HUDEP-2 (cell line): ENCODE measurements around the gene JAM2.
A peak's percentile ranks its signal among the peaks of the same experiment; 100 is the strongest.
"Not testable (repeated sequence)": the region's sequence is repeated elsewhere in the genome, so short reads cannot be mapped to it uniquely, and the experiment has no call there.

Experiments used
- DNase-seq, 76 experiments: peaks; one replicate each; lab custom pipeline; 2025; ENCODE audit not compliant: unreplicated experiment in 76 of 76; lab: John Stamatoyannopoulos, UW

The JAM2 gene

DNA sequence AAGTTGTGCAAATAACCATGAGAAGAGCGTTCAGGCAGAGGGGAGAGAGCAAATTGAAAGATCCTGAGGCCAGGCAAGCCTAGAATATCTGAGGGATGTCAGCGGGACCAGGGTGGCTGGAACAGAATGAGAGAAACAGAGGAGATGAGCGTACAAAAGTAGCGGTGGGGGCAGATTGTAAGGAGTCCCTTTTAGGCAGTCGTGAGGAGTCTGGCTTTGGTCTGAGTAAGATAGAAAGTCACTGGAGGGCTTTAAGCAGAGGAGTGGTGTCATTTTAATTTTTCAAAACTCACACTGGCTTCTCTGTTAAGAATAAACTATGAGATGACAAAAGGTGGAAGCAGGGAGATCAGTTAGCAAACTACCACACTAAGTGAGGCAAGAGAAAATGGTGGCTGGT lies 71.5 kb downstream of the JAM2 start:
- no peak for DNase-seq

DNA sequence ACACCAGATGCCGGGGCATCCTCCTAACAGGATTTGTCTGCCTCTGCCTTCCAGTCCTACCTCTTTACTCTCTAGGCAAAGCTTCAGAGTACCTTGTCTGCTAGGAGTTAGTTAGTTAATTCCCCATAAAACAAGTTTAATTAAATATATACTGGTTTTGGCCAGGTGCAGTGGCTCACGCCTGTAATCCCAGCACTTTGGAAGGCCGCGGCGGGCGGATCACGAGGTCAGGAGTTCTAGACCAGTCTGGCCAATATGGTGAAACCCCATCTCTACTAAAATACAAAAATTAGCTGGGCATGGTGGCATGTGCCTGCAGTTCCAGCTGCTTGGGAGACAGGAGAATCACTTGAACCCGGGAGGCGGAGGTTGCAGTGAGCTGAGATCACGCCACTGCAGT lies 75.0 kb downstream of the JAM2 start:
- DNase-seq: not testable (repeated sequence)

DNA sequence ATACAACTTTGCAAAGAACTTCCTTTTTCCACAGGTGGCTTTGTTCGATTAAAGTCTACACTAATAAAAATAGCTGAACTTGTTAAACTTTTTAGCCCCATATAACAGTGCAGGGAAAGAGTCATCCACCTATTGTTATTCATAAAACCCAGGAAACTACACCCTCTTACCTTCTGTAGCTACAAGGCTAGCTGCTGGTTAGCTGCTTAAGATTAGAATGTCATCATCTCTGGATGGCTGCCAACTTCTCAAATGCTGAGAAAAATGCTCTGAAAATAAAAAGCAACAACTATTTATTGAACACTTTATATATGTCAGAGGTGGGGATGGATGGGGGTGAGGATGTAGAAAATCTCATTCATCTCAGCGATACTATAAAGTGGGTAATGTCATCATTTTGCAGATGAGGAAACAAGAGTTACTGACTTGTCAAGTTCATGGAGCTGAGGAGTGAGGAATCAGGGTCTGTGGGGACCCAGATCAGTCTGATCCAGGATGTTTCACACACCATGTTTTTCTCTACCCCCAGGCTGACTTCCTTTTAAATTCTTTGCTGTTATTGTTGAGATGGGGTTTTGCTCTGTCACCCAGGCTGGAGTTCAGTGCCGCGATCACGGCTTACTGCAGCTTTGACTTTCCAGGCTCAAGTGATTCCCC lies 78.6 kb downstream of the JAM2 start:
- peak in 23 of 76 experiments; percentile 6 to 55 (median 27) for DNase-seq

DNA sequence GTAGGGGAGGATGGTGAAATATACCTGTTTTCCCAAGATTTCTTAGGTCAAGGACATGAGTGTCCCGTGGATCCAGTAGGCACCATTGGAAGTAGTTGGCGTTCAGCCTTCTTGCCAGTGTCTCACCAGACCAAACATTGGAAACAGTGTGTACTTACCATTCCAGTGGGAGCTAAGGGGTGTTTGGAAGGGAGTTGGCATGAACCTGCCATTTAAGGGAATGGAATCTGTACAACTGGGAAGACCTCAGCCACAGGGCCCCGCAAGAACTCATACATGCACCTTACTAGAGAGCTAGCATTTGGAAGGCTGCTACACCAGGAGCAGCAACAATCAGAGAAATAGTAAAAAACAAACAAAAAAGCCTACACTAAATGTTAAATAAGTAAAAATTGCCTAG lies 82.9 kb downstream of the JAM2 start:
- DNase-seq: no peak

DNA sequence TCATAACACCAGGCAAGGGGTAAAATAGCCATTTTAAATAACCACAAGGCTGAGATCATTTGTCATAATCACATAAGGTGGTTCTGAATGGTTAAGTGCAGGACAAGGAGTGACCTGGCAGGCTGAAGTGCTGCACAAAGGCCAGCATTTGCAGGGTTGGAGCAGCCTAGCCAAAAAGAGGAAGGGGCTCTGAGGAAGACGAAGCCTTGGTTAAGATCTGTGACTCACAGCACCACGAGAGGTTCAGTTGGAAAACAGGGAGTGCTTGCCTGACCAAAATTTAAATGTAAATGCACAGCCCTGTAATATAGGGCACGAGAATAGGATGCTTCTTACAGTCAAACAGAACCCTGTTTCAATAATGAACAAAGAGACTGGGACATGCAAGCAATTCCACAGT lies 83.6 kb downstream of the JAM2 start:
- no peak for DNase-seq

DNA sequence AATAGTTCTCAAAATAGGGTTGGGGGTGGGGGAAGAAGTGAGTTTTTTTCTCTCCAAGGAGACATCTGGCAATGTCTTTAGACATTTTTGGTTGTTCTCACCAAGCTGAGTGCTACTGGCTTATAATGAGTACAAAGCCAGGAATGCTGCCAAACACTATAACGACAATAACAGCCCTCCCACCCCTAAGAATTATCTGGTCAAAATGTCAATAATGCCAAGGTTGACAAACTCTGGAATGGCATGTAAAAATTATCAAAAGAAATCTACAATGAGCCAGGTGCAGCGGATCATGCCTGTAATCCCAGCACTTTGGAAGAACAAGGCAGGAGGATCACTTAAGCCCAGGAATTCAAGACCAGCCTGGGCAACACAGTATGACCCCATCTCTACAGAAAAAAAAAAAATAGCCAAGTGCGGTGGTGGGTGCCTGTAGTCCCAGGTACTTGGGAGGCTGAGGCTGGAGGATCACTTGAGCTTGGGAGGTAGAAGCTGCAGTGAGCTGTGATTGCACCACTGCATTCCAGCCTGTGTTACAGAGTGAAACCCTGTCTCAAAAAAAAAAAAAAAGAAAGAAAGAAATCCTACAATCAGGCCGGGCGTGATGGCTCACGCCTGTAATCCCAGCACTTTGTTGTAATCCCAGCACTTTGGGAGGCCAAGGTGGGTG lies 93.2 kb downstream of the JAM2 start:
- peak in 1 of 76 experiments; percentile 9 for DNase-seq

DNA sequence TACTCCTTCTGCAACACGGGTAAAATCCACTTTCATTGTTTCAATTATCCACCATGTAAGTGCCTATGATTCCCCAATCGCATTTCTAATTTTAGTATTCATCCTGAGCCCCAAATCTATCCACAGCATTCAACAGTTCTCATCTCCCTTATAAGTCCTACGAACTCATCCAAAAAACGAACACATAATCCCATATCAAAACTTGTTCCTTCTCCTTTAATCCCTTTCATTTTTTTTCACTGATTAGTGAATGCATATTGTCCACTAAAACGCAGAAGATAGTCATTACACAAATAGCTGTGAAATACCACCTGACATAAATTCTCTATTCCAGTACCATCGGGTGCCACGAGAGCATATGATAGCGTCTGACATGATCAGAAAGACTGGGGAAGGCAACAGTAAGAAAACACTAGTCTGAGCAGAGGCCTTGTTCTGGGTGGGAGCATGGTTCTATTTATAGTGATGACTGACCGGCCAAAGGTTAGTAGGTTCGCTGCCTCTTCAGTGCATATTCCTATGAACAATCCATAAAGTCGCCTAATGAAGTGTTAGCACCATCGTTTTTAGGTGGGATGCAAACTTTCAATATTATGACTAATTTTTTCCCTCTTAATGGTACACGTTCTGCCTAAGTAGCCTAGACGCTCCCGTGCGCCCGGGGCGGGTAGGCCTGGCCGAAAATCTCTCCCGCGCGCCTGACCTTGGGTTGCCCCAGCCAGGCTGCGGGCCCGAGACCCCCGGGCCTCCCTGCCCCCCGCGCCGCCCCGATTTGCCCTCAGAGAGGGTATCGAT lies 95.0 kb downstream of the JAM2 start:
- peak in 26 of 76 experiments; percentile 11 to 61 (median 34) for DNase-seq

DNA sequence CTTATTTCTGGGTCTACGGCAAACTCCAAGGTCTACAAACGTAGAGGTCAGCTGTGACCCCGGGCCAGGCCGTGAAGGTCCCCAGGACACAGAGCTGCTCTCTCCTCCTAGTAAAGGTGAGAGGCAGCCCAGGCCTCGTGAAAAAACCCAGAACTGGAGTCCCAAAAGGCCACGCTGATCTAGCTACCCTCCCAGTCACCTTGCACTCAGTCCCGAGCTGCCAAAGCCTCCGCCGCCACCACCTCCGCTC lies 95.5 kb downstream of the JAM2 start:
- DNase-seq: no peak

DNA sequence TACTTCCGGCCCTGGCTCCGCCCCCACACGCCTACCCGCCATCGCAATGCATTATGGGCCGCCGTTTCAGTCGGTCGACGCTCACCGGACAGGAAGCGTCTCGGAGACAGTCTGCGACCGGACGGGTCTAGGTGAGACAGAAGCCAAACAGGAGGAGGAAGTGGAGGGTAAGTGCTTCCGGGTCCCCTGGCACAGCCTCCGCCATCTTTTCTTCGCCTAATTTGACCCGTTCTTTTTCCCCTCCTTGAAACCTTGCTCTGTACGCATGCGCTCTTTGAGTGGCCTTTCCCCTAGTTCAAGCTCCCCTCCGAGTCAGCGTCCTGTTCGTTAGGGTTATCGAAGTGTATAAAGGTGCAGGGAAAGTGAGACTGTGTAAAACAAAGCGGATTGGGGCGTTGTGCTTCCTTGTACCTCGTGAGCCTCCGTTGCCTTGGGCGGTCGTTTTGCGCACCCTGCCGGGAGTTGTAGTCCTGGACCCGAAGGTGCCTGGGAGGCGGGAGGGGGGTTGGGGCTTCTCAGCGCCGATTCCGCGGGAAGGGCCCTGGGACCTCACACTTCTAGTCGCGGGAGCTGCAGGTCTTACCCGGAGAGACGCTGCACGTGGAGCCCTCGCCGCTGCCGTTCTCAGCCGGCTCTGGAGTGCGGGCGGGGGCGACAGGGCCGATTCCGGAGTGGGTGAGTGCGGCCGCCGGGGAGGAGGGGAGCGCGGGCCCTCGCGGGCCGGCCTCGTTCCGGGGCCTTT lies 96.0 kb downstream of the JAM2 start, which contains the start of the genes ATP5PF and GABPA:
TSS of gene ATP5PF (minus strand) at position 1 of the 742 bp plus-strand sequence. CDS start 5,110 bp downstream, outside the sequence.
TSS of gene GABPA (plus strand) at position 69 of the 742 bp plus-strand sequence. CDS start 6,627 bp downstream, outside the sequence.
- peak; percentile 80 to 99 (median 98) for DNase-seq

DNA sequence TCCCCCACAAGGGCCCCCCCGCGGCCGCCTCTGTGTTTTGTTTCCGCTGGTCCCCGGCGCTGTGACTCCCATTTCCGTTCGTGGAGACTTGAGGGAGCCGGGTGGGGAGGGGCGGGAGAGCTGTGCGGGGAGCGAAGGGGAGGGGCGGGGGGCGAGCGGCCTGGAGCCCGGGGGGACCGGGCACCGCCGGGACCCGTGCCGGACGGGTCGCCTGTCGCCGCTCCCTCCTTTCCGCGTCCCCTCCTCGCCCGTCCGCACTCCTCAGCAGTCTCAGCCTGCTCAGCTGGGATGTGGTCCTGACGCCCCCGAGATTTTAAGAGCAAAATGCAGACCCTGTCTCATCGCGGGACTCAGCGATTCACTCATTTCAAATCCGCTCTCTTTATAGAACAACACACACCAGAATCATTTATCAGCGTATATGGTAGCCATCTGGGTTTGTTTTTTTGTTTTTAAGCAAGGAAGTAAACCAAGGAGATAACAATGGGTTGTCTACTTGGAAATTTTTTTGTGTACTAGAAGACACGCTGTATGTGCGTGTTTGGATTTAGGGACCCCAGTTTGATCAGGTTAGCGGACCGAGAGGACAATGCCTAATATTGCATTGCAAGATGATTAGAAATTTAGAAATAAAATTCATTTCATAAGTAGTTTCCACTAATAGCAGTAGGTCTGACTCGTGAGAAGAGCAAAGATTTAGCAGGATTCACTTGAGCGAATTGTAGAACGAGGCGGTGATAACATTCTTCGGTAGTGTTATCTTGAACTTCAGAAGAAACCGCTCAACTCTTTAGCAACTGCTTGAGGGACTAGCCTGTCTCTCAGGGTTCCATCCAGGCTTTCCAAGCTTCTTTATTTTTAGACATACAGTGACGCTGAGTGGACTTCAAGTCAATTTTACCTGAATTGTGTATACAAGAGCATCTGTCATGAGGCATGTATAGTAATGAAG lies 96.9 kb downstream of the JAM2 start:
- peak in 58 of 76 experiments; percentile 15 to 82 (median 64) for DNase-seq

DNA sequence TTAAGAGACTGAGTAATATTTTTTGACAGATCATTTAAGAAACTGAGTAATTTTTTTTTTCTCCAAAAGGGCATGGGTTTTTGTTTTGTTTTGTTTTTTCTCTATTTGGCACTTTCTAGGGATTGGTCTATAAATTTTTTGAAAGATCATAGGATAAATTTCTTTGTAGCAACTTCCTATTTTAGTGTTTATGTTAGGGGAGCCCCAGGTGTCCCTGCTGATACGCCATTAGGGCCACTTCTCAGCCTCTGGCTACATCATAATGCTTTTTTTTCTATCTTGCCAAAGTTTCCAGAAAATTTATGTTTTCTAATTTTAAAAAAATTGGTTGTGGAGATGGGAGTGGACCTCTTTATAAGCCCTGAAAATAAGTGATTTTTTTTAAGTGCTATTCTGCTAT lies 98.4 kb downstream of the JAM2 start:
- DNase-seq: no peak

DNA sequence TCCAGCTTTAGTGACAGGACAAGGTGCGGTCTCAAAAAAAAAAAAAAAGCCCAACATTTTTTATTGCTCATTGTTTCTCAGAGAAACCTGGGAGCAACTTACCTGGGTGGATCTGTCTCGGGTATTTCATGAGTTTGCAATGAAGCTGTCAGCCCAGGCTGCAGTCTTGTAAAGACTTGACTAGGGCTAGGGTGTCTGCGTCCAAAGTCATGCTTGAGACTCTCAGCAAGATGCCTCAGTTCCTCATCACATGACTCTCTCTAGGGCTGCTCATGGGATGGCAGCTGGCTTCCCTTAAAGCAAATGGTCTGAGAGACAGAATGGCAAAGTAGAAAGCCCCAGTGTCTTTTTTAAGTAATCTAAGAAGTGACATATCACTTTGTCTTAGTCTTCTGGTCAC lies 103.8 kb downstream of the JAM2 start:
- DNase-seq: no peak

DNA sequence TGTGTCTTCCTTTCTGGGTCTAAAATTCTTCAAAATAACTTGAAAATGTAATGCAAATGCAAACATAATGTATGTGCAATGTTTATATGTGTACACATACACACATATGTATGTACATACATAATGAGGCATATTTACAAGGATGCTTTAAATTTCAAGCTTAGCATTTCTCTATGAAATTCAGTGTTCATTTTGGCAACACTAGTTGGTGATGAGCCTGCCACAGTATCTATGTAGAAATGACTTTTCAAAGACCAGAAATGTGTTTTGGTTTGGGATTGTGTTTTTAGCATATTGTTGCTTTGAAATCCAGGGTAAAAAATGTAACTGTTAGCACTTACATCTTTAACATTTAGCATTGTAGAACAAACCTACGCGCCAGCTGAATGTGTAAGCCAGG lies 105.8 kb downstream of the JAM2 start:
- no peak for DNase-seq

DNA sequence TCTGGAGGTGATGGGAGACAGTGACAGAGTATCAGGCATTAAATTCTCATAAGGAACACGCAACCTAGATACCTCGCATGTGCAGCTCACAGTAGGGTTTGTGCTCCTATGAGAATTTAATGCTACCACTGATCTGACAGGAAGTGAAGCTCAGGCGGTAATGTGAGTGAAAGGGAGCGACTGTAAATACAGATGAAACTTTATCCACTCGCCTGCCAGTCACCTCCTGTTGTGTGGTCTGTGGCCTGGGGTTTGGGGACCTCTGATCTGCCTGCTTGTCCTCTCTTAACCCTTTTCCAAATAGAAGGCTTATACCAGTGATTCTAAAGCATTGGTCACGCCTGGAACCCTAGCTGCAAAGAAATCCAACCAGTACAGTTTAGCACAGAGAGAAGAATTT lies 111.0 kb downstream of the JAM2 start:
- no peak for DNase-seq

DNA sequence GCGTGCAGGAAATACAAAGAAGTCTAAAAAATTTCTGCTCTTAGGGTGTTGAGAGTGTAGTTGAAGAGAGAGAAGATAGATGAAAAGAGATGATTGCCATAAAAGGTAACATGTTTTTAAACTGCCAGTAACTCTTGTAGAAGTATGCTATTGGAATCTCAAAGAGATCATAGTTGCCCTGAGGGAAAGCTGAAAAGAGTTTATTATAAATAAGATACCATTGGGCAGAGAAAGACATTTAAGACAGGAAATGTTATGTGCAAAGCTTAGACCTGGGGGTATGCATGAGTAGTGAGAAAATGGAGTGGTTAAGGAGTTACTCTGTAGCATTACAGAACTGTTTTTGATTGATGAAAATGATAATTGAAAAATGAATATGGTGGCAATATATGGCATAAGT lies 113.4 kb downstream of the JAM2 start:
- no peak for DNase-seq

DNA sequence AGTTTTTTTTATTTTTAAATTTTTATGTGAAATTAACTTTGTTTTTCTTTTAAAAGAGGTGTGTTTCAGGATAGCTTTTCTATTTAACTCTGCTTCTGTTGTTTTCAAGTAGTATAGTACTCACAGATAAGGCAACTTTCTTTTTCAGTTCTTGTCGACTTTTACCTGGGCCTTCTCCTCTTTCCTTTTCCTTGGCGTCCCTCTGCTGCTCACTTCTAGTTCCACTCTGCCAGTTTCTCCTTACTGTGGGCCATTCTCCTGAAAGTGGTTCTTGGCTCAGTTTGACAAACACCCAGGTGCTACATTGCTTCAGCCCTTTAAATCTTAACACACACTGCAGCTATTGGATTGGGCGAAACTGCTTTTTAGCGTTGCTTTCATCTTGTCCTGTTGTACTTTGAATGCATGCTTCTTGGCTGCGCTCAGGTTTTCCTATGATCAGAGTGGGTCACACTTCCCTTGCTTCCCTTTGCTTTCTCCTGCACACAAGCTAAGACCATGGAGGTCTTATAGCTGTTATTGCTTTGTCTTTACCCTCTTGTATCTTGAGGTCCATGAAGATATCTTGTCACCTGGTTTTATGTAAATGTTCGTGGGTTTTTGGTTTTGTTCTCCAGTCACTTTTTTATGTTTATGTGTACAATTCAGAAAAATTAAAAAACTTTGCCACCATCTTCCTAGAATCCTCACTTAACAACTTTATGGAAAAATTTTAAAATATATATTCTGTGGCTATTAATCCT lies 117.3 kb downstream of the JAM2 start:
- no peak for DNase-seq

DNA sequence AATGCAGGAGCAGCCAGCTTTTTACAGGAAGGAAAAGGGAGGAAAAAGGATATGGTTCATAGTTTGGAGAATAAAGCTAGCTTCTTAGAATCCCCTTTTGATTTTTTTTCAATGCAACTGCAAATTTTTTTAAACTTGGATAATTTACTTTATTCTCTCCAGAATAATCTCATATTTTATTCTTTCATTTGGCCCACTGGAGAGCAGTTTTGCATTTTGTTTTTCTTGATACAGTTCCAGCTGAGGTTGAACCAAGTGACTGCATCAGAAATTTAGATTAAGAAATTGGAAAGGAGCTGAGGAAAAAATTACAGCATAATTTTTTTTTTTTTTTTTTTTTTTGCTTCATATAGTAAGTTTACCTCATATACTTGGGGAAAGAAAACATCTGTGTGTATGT lies 118.5 kb downstream of the JAM2 start:
- DNase-seq: no peak

DNA sequence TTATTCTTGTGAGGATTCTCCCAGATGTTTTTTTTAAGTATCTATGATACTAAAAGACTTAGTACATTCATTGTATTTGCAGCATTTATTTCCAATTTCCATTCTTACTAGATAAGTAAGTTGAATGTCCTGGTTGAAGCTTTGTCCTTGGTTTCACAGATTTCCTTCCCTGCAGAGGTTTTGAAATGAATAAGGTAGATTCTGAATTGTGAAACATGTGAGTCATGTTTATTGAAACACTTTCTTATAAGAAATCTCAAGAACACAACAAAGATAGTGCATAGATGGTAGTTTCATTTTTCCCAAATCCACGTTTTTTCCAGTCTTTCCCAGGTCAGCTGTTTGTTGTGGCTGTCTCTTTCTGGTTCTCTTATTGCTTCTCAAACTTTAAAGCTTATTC lies 120.5 kb downstream of the JAM2 start:
- no peak for DNase-seq

DNA sequence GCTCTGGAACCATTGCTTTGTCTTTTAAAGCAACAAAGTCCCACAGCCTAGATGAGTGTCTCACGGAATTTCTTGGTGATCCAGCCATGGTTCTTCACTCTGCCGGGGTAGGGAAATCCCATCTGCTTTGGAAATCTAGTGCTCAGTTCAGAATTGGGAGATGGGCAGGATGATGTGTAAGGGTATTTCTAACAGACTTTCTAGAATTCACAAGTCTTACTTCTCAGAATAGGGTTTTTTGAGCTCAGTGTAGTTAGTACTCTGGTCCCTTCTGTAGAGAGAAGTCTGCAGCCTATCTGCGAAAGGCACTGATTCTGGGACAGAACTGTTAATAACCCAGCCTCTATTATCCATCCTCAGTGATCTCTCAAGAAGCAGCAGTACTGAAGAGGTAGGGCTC lies 121.0 kb downstream of the JAM2 start:
- no peak for DNase-seq
